Mammary epithelial cell (primary cell): ENCODE measurements around the gene B3GALT5.

ENCODE experiments used
- CTCF ChIP-seq, 2 donors: IDR thresholded peaks in 1 of 2; conservative IDR thresholded peaks in 1 of 2; 2 replicates each; pipeline ENCODE4 v1.5.1; 2011 to 2012; ENCODE audit warnings: inconsistent platforms in 2 of 2, low read length in 2 of 2, mild to moderate bottlenecking in 2 of 2, control low read depth in 1 of 2, low read depth in 1 of 2; ENCODE audit not compliant: insufficient read depth in 1 of 2; ENCODE audit errors: extremely low read depth in 1 of 2
- EZH2 ChIP-seq: IDR thresholded peaks from 2 replicates; pipeline ENCODE4 v1.6.1; 2012; ENCODE audit warnings: low read length, inconsistent platforms, borderline replicate concordance

GRCh38 chr21:39593522-39593921, 19.2 kb upstream of the B3GALT5 start:
- TF ChIP-seq CTCF (conservative IDR thresholded peaks at IDR 0.05 in 1 of 2, IDR thresholded peaks at IDR 0.05 in 1 of 2; ENCODE audit: extremely low read depth in 1 of 2, insufficient read depth in 1 of 2, low read depth in 1 of 2, low read length in 2 of 2) (no peak), EZH2 (no peak)
